ENCODE results near the gene TVP23A.
"Not testable (repeated sequence)": the region's sequence is repeated elsewhere in the genome, so short reads cannot be mapped to it uniquely, and the experiment has no call there.

TVP23A gene

DNA sequence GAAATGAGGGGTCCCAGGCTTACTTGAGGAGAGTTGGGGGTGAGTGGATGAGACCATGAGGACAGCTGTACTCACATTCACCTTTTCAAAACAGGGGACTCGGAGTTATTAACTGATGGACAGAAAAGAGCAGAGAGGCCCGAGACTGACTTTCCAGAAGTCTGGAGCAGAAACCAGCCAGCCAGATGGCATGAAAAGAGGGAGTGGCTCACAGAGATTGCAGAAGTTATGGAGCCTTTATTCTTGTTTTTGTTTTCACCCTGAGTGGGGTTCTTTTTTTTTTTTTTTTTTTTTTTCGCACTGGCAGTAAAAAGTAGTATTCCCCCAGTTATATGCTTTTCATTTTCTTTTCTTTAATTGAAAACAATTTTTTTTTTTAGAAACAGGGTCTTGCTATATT, 18.9 kb downstream of the TVP23A start:
- DNase-seq (ENCODE audit: low read depth, low spot score) = no peak

DNA sequence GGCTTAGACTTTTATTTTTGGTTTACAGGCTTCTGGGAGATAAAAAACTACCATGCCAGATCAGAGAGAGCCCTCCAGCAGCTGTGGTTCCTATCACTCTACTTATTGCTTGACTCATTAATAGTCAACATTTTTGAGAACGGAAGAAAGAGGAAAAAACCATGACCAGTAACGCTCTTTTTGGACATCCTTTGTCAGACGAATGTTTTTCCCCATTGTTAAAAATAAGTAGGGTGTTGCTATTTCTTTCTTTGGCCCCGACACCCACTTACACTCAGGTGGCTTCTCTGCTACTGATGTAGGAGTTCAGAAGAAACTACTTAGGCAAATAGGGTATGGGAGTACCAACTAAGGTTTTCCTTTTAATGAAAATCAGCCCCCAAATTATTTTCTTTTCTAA, 27.5 kb downstream of the TVP23A start:
- no peak for DNase-seq (ENCODE audit: low read depth, low spot score)

DNA sequence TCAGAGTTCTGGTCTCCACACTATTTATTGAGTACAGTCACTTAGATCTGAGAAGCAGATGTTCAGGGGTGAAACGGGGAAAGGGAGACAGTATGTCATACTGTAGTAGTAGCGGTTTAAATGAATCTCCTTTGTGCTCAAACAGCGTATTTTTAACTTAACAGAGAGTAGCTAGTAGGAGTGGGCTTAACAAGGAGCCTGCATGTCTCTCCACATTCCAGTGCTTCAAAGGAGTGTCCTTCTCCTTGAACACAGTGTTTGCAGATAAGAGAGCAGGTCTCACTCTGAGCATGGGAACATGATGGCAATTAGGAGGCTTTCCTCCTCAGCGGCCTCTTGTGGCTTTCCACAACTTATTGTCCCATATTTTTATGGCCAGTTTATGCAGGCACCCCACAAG, 30.0 kb downstream of the TVP23A start:
- not testable (repeated sequence) for DNase-seq (ENCODE audit: low read depth, low spot score)

DNA sequence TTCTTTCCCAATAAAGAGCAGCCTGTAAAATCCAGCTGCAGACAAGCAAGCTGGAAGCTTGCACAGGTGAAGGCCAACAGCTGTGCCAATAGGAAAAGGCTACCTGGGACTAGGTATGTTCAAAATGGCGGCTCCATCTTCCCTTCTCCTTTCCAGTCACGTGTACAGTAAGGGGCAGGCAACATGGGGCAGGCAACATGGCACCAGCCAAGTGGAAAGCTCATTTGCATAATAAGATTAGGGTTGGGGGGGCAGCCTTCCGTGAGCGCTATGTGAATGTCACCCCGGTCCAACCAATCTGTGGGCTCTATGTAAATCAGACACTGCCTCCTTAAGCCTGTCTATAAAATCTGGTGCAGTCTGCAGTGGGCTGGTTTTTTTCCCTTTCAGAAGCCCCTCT, 31.3 kb downstream of the TVP23A start:
- DNase-seq (ENCODE audit: low read depth, low spot score) = no peak

DNA sequence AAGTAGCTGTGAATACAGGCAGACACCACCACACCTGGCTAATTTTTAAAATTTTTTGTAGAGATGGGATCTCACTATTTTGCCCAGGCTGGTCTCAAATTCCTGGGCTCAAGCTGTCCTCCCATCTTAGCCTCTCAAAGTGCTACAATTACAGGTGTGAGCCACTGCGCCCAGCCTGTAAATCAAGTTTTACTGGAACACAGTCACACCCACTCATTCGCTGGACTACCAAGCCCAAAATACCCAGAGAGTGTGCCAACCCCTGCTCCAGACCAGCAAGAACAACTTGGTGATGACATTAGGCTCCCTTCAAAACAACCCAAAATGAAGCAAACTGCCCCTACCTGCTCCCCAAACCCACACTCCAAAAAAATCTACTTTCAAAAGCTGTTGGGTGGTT, 36.0 kb downstream of the TVP23A start:
- no peak for DNase-seq (ENCODE audit: low read depth, low spot score)

DNA sequence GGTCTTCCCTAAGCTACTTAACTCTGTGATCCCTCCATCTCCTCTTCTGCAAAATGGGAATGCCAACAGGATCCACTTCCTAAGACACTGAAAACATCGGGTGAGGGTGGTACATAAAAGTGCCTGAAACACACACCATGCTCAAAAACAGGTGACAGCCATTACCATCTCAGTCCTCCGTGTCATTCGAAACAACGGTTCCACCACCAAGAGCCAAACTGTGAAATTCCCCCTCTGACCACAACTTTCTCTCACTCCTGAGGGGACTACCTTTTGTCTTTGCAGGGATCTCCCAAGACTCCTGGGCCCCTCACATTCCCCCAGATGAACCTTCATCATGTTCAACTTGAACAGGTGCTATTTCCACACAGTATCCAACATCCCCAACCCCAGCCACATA, 38.0 kb downstream of the TVP23A start:
- DNase-seq (ENCODE audit: low read depth, low spot score) = no peak

DNA sequence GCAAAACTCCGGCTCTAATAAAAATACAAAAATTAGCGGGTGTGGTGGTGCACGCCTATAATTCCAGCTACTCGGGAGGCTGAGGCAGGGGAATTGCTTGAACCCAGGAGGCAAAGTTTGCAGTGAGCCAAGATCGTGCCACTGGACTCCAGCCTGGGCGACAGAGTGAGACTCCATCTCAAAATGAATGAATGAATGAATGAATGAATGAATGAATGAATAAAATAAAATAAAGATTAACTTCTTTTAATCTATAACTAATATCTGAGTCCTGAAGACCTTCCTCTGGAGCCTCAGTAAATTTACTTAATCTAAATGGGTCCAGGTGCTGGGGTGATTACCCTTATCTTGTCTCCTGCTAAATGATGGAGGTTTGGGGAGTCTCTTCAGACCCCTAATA, 38.7 kb downstream of the TVP23A start:
- not testable (repeated sequence) for DNase-seq (ENCODE audit: low read depth, low spot score)

DNA sequence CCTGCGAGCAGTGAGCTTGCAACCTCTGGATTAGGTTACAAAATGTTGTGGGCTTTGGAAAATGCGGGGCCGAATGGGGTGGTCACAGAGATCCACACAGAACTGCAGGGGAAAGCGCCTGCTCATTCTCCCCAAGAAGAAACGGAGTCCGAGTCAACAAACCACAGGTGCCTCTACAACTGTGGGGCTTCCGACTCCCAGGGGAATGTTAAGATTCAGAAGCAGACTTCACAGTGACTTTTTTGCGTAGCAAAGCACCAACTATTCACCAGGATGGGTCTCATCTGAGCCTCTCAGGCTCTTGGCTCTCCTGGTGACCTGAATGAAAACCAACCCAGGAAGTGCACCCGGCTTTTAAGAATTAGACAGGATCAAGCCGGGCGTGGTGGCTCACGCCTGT, 41.2 kb downstream of the TVP23A start:
- DNase-seq (ENCODE audit: low read depth, low spot score) = no peak

DNA sequence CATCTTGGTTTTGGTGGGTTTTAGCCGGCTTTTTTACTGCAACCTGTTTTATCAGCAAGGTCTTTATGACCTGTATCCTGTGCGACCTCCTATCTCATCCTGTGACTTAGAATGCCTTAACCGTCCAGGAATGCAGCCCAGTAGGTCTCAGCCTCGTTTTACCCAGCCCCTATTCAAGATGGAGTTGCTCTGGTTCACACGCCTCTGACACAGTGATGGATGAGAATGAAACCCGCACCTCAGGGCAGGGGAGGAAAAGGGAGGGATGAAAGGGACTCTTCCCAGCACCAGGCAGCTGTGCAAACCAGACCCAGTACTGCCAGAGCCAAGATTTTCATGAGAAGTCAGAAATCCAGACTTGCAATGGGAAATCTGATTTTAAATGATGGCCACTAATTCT, 41.7 kb downstream of the TVP23A start:
- DNase-seq (ENCODE audit: low read depth, low spot score) = not testable (repeated sequence)

DNA sequence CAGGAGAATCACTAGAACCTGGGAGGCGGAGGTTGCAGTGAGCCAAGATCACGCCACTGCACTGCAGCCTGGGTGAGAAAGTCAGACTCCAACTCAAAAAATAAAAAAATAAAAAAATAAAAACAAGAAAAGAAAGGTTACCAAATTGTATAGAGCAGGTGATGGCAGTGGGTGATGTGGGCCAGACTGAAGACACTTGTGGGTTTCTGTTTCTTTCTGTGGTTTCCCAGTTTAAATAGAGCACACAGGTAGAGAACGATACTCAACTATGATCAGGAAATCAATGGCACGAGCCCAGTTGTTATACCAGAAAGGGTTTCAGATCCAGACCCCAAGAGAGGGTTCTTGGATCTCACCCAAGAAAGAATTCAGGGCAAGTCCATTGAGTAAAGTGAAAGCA, 42.3 kb downstream of the TVP23A start:
- no peak for DNase-seq (ENCODE audit: low read depth, low spot score)

DNA sequence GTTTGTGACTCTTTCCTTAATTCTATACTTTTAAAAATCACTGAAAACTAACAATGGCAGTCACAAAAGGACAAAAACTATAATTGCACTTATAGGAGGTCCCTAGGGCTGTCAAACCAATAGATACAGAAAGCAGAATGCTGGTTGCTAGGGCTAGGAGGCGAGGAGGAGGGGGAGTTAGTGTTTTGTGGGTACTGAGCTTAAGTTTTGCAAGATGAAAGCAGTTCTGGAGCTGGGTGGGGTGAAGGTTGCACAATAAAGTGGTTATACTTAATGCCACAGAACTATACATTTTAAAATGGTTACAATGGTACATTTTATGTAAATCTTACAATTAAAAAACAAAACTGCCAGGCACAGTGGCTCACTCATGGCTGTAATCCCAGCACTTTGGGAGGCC, 47.7 kb downstream of the TVP23A start:
- no peak for DNase-seq (ENCODE audit: low read depth, low spot score)

DNA sequence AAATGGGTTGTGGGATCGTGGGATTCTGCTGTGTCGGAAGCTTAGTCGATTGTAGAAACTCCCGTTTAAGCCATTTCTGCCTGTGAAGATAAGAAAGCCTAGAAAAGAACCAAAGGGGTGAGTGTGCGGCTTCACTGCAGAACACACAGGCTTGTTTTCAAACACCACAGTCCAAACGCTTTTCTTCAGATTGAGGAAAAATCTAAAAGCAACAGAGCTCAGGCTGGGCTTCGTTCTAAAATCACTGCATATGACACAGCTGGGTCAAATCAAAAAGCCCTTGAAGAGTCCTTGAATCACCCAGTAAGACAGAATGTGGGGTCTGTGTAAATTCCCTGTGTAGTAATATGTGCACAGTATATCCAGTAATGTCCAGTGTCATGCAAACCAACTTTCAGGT, 49.2 kb downstream of the TVP23A start:
- no peak for DNase-seq (ENCODE audit: low read depth, low spot score)

DNA sequence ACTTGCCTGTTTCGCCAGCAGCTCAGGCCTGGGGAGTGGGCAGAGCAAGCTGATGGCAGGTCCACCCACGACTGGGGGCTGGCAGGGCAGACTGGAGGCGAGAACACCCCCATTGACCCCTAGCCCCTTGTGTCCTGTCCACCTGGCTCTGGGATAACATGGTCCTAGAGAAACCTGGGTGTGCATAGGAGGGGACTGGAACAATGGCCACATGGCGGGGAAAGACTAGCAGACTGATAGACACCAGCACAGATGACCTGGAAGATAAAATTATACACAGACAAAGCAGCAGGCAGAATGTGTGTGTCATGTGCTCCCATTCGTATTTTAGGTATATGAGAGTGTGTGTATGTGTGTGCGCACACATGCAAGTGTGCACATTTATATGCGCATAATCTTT, 51.5 kb downstream of the TVP23A start:
- no peak for DNase-seq (ENCODE audit: low read depth, low spot score)

DNA sequence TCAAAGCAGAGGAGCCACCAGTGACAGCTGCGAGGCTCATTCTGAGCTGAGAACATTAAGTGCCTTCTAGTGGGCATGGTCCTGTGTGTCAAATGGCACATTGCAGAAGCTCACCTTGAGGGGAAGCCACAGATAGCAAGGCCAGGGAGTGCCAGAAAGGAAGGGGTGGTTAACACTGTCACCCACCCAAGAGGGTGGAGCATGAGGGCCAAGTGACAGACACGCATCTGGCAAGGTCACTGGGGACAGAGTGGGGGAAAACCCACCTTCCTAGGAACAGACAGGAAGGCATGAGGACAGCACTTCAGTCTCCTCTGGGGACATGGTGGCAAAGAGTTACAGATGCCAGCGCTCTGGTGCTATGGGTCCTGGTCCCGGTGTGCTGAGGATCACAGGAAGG, 52.8 kb downstream of the TVP23A start:
- no peak for DNase-seq (ENCODE audit: low read depth, low spot score)

DNA sequence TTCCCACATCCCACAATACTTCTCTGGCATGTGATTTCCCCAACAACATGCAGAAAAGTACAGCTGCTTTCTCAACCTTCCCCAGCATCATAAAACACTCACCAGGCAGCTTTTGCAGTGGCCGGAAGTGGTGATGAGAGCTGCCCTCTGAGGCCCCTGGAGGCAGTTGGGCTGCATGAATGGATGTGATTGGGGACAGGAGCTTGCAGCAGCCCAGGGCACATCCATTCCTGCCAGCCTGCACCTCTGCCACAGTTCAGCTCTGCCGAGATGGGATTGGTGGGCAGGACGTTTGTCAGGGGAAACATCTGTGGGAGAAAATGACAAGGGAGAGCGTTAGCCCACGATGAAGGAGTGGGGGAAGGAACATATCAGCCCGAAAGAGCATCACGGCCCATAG, 55.1 kb downstream of the TVP23A start:
- DNase-seq (ENCODE audit: low read depth, low spot score) = no peak

DNA sequence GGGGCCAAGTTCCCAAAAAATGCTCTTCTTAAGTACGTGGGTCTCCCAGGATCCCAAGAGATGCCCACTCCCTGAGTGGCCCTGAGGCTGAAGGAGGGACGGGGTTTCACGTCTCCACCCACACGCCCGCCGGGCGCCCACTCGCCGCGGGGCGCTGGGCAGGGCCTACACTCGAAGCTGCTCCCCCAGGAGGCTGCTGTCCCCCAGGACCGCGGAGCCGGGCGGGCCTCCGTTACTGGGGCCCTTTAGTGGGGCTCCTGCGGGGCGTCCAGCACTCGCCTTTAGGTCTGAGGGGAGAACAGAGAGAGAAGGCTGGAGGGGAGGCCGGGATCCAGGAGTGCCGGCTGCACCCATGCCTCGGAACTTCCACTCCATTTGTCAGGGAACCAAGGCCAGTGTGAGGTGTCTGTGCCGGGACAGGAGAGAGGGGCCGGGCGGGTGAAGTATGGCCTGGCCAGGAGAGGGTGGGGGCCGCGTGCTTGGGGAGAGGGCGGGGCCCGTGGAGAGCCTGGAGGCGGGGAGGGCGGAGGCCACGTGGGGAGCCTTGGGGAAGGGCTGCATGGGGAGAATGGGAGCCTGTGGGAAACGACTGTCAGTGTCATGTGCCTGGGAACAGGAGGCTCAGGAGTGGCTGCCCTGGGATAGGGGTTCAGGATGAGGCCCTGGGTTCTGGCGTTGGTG, 56.1 kb downstream of the TVP23A start:
- no peak for DNase-seq (ENCODE audit: low read depth, low spot score)

DNA sequence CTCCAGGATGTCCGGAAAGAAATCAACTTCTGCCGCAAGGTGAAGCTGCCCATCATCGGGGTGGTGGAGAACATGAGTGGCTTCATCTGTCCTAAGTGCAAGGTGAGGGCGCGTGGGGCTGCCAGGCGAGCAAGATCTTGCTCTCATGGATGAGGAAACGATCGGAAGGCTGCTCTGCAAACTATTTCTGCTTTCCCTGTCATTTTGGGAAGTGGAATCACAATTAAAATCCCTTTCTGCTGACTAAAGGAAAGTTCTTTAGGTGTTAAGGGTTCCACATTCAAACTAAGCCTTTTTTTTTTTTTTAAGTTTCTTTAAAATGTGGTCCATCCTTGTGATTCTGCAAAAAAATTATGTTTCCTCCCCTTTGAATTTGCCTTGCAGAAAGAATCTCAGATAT, 57.2 kb downstream of the TVP23A start:
- no peak for DNase-seq (ENCODE audit: low read depth, low spot score)

DNA sequence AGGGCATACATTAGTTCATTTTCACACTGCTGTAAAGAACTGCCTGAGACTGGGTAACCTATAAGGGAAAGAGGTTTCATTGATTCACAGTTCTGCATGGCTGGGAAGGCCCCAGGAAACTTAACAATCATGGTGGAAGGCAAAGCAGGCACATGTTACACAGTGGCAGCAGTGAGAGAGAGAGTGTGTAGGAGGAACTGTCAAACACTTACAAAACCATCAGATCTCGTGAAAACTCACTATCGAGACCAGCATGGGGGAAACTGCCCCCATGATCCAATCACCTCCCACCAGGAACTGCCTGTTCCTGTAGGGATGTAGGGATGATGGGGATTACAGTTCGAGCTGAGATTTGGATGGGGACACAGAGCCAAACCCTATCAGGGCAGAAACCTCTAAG, 57.7 kb downstream of the TVP23A start:
- DNase-seq (ENCODE audit: low read depth, low spot score) = no peak

DNA sequence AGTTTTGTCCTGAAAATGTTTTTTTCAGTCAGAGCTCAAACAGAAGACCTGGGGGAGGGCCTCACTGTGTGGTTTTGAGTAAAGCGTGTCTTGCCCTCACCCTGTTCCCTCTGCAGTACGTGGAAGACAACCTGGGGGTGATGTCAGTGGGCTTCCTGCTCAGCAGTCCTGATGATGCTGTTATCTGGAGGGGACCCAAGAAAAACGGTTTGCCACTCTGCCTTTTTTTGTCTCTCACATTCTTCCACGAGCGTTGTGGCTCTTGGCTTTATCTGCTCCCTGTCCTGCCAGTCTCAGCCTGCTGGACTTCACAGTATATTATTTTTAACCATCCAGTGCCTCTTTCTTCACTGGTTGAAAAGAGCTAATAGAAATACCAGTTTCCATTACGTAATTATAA, 62.0 kb downstream of the TVP23A start:
- no peak for DNase-seq (ENCODE audit: low read depth, low spot score)

DNA sequence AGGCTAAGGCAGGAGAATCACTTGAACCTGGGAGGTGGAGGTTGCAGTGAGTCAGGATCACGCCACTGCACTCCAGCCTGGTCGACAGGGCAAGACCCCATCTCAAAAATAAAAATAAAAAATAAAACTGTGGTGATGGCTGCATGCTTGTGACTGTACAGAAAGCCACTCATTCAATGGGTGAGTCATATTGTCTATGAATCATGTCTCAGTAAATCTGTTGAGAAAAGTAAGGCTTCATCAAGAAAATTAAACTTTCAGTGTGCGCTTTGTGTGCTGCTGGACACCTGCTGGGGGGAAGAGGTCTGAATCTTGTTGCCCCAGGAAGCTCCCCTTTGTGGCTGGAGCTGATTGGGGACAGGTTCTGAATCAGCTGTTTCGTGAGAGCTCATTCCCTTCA, 63.7 kb downstream of the TVP23A start:
- no peak for DNase-seq (ENCODE audit: low read depth, low spot score)

DNA sequence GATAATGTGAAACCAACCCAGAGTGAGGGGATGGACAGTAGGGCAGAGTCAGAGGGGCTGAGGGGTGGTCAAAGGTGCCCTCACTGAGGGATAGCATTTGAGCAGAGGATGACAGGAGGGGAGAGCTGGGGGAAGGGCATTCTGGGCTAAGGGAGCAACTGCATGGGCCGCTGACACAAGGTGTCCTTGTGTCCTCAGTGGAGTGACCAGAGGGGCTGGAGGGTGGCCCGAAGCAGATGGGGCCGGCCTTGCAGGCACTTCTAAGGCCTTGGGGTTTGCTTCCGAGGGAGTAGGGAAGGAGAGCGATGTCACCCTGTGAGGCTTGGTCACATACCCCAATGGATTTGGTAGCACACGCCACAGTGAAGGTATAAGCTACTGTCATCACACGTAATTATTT, 64.9 kb downstream of the TVP23A start:
- no peak for DNase-seq (ENCODE audit: low read depth, low spot score)

DNA sequence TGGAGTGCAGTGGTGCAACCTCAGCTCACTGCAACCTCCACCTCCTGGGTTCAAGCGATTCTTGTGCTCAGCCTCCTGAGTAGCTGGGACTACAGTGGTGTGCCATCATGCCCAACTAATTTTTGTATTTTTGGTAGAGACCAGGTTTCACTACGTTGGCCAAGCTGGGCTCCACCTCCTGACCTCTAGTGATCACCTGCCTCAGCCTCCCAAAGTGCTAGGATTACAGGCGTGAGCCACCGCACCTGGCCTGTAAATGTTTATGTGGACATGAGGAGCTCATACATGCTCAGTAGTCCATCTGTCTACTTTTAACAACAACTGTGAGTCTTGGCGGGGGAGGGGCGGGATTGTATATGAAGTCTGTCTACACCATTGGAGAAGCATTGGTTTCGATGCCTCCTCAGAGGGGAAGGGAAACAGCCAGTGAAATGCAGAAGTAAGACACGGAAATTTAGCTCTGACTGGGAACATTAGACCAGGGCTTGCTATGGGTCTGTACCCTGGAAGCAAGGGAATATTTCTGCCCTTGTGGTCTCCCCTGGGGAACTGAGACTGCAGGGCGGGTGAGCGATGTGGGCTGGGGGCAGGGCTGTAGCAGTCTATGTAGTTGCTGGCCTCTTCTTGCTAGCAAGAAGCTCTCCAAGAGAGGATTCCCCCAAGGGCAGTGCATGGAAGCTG, 65.6 kb downstream of the TVP23A start:
- no peak for DNase-seq (ENCODE audit: low read depth, low spot score)

DNA sequence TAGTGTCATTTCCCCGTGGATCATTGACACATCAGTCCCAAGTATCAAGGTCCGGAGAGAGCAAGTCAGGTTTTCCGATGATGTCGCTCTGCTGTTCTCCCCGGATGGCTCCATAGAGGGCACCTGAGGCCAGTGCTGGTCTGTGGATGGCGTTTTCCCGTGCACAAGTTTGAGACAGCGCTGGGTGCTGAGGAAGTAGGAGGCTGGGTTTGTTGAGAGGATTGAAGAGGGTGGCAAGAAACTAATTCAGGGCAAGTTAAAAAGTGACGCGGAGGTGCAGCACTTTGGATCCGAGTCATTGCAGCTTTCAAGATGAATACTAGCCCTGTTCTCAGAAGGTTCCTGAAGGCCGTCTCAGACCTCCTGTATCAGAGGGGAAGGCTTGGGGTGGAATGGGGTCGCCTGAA, 67.3 kb downstream of the TVP23A start:
- no peak for DNase-seq (ENCODE audit: low read depth, low spot score)

DNA sequence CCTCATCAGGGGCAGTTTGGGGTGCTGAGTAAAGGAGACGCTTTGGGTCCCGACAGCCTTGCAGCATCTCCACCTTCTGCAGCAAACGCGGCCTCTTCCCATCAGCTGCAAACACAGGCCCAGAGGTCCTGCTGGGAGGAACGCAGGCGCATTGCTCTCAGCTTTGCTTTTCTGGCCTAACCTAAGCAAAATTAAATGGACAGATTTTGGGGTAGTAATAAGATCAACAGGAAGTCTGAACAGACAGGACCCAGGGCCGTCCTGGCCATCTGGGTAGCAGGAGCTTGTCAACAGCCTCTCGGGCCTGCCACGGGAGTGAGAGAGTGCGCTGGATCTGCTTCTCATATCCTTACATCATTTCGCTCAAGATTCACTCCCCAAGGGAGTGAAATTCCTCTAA, 67.8 kb downstream of the TVP23A start:
- DNase-seq (ENCODE audit: low read depth, low spot score) = no peak
